Gastroesophageal sphincter (tissue), 4 donors: ENCODE measurements around the gene ADAM23. TPM values are rescaled to one million over a fixed set of nuclear protein-coding genes. Genes with fewer than 3 reads are reported as not detected.

ENCODE experiments used
- ATAC-seq: fragments of 150-250 bp; one replicate; pipeline ENCODE4 v1.9.1; 2016; ENCODE audit warnings: mild to moderate bottlenecking, moderate library complexity
- H3K27ac ChIP-seq, 4 donors: fragments of 200-600 bp; sonication (generic) in 3 of 4; 1 replicate in 3 of 4; 2 replicates in 1 of 4; pipeline ENCODE4 v1.5.1; 2016 to 2019
- H3K27me3 ChIP-seq: fragments of 200-600 bp; sonication (generic); one replicate; pipeline ENCODE4 v1.5.1; 2019
- H3K36me3 ChIP-seq, 2 donors: fragments of 200-600 bp; sonication (generic); one replicate each; pipeline ENCODE4 v1.5.1; 2019; ENCODE audit warnings: control low read depth in 1 of 2
- H3K4me1 ChIP-seq, 3 donors: fragments of 200-600 bp; sonication (generic); 1 replicate in 2 of 3; 2 replicates in 1 of 3; pipeline ENCODE4 v1.5.1; 2016 to 2019; ENCODE audit warnings: control low read depth in 2 of 3
- H3K4me3 ChIP-seq, 2 donors: fragments of 200-600 bp; sonication (generic); one replicate each; pipeline ENCODE4 v1.5.1; 2019; ENCODE audit warnings: mild to moderate bottlenecking in 1 of 2, moderate library complexity in 1 of 2
- H3K9me3 ChIP-seq, 3 donors: fragments of 200-600 bp; sonication (generic); one replicate each; pipeline ENCODE4 v1.5.1; 2017 to 2019; ENCODE audit warnings: control low read depth in 2 of 3
- EP300 ChIP-seq: sonication (generic); formaldehyde crosslinking; IDR thresholded peaks from one replicate; pipeline ENCODE4 v1.6.1; 2017; ENCODE audit warnings: antibody characterized with exemption, mild to moderate bottlenecking
- POLR2A ChIP-seq, 2 donors: fragments of 450-650 bp; IDR thresholded peaks; one replicate each; pipeline ENCODE4 v1.6.1; 2017; ENCODE audit warnings: antibody characterized with exemption in 2 of 2, mild to moderate bottlenecking in 2 of 2, moderate library complexity in 1 of 2
- POLR2AphosphoS5 ChIP-seq: sonication (generic); formaldehyde crosslinking; IDR thresholded peaks from one replicate; pipeline ENCODE4 v1.6.1; 2017; ENCODE audit warnings: antibody characterized with exemption
- WGBS, 2 donors: methylation state at CpG; one replicate each; pipeline ENCODE4 v1.1.5; 2018; ENCODE audit warnings: low coverage in 1 of 2; 5-methylcytosine and 5-hydroxymethylcytosine counted together
- total RNA-seq, 4 donors: library from RNA; depleted of rRNA; stranded (reverse); fragments of >200 nt; gene quantifications; one replicate each; pipeline ENCODE4 v1.1.0, GENCODE V29; 2016
- TF ChIP-seq, protein P1 (sequence below), 4 experiments: fragments of 200-600 bp in 2 of 4; fragments of 450-650 bp in 2 of 4; sonication (generic) in 1 of 4; IDR thresholded peaks; one replicate each; pipeline ENCODE4 v1.5.1; 2017 to 2019; ENCODE audit warnings: antibody characterized with exemption in 4 of 4, mild to moderate bottlenecking in 2 of 4, moderate library complexity in 2 of 4

ADAM23 gene
- total RNA-seq, 4 donors from 2014 or later = 2.4 to 4.0 (median 3.5) TPM

DNA sequence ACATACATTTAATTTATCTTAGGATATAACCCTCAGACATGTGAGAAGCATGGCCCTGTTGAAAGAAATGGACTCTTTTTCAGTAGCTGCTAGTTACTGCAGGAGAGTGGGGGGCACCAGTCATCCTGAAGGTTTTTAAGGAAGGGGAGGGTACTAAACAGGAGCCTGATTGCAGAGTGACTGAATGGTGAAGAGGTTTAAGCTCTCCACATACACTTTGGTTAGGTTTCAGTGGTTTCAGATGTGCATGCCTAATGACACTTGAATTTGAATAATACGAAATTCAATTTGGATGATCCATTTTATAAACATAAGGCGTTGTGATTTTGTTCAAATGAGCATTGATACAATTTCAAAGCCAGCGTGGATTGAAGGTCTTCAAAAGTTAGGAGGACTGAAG, 188.0 kb downstream of the ADAM23 start:
- WGBS, 2 donors = 65 to 80% methylated on average over 3 of the region's 3 CpGs
- no peaks in the 10 kb centered on the region for H3K36me3 ChIP-seq
- TF ChIP-seq EP300 (no peak), POLR2AphosphoS5 (no peak), POLR2A (IDR thresholded peaks at IDR 0.05) (no peak)
- TF ChIP-seq, protein P1, sequence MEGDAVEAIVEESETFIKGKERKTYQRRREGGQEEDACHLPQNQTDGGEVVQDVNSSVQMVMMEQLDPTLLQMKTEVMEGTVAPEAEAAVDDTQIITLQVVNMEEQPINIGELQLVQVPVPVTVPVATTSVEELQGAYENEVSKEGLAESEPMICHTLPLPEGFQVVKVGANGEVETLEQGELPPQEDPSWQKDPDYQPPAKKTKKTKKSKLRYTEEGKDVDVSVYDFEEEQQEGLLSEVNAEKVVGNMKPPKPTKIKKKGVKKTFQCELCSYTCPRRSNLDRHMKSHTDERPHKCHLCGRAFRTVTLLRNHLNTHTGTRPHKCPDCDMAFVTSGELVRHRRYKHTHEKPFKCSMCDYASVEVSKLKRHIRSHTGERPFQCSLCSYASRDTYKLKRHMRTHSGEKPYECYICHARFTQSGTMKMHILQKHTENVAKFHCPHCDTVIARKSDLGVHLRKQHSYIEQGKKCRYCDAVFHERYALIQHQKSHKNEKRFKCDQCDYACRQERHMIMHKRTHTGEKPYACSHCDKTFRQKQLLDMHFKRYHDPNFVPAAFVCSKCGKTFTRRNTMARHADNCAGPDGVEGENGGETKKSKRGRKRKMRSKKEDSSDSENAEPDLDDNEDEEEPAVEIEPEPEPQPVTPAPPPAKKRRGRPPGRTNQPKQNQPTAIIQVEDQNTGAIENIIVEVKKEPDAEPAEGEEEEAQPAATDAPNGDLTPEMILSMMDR (IDR thresholded peaks at IDR 0.05) = no peak

DNA sequence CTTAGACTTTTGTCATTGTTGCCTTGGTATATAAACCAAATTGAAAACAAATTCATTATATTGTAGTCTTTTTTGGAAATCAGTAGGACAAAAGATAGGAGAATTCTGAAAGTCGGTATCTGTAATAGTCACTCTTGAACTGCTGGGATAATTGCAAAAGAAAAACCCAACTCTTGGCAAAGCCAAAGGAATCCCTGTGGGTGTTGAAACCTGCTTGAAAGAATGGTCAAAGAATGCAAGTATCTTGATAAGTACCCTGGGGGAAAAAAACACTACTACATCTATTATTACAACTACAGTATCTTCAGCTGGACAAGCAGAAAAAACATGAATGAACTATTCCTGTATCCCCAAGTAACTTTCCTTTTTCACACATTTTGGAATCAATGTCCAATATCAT, 191.7 kb downstream of the ADAM23 start:
- no peak overlapping the region for H3K27ac ChIP-seq
- WGBS, 2 donors = 82 to 83% methylated on average over 1 of the region's 1 CpG
- no peaks in the 10 kb centered on the region for H3K9me3 ChIP-seq
- no peak for ATAC-seq
- H3K27me3 ChIP-seq = peaks cover 12% of the 10 kb centered on the region
- TF ChIP-seq EP300 (no peak), POLR2AphosphoS5 (no peak), POLR2A (IDR thresholded peaks at IDR 0.05) (no peak)
- TF ChIP-seq, protein P1 (IDR thresholded peaks at IDR 0.05) = no peak
- H3K4me3 ChIP-seq = no peak overlapping the region
- no peaks in the 10 kb centered on the region for H3K36me3 ChIP-seq
- H3K4me1 ChIP-seq = no peaks in the 10 kb centered on the region

More for the DNA sequence above, 188.0 kb downstream of the ADAM23 start:
- Histone ChIP-seq H3K4me1 (no peaks in the 10 kb centered on the region), H3K27ac (no peak overlapping the region), H3K9me3 (no peaks in the 10 kb centered on the region), H3K4me3 (no peak overlapping the region), H3K27me3 (peaks cover 17% of the 10 kb centered on the region)
- no peak for ATAC-seq

GRCh38 chr2:206639636-206640035, 196.3 kb downstream of the ADAM23 start:
- no peaks in the 10 kb centered on the region for H3K36me3 ChIP-seq
- H3K4me3 ChIP-seq = no peak overlapping the region
- no peak overlapping the region for H3K27ac ChIP-seq
- WGBS, 2 donors = 23 to 30% methylated on average over 2 of the region's 2 CpGs
- no peak for TF ChIP-seq POLR2AphosphoS5
- TF ChIP-seq EP300 = no peak
- no peak for TF ChIP-seq POLR2A (IDR thresholded peaks at IDR 0.05)
- TF ChIP-seq, protein P1 (IDR thresholded peaks at IDR 0.05) = no peak
- no peaks in the 10 kb centered on the region for H3K9me3 ChIP-seq
- ATAC-seq = no peak
- peaks cover 0 to 7% (median 0%) of the 10 kb centered on the region in 3 donors for H3K4me1 ChIP-seq
- H3K27me3 ChIP-seq = peaks cover 47% of the 10 kb centered on the region

DNA sequence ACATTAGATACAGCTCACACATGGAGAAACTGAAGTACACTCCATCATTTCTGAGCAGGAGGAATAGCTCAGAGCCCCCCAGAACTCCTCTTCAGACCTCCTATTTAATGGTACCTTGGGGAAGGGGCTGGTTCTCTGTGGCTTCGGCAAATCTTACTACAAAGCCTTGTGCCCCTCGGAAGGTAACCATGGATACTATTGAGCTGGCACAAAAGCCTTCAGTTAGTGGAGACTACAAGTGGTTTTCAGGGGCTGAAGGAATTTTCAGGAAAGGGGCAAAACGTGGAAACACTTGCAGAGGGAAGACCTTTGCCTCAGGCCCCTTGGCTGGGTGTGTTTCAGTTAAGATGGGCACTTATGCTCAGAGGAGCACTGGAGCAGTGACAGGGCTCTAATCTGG, 197.9 kb downstream of the ADAM23 start:
- 17 to 35% methylated on average over 1 to 2 of the region's 3 CpGs for WGBS, 2 donors
- no peaks in the 10 kb centered on the region for H3K36me3 ChIP-seq
- peaks cover 51% of the 10 kb centered on the region for H3K27me3 ChIP-seq
- no peak overlapping the region for H3K27ac ChIP-seq
- H3K9me3 ChIP-seq = no peaks in the 10 kb centered on the region
- no peak for ATAC-seq
- no peak for TF ChIP-seq POLR2AphosphoS5
- no peak for TF ChIP-seq EP300
- H3K4me3 ChIP-seq = no peak overlapping the region
- peaks cover 0 to 7% (median 0%) of the 10 kb centered on the region in 3 donors for H3K4me1 ChIP-seq

DNA sequence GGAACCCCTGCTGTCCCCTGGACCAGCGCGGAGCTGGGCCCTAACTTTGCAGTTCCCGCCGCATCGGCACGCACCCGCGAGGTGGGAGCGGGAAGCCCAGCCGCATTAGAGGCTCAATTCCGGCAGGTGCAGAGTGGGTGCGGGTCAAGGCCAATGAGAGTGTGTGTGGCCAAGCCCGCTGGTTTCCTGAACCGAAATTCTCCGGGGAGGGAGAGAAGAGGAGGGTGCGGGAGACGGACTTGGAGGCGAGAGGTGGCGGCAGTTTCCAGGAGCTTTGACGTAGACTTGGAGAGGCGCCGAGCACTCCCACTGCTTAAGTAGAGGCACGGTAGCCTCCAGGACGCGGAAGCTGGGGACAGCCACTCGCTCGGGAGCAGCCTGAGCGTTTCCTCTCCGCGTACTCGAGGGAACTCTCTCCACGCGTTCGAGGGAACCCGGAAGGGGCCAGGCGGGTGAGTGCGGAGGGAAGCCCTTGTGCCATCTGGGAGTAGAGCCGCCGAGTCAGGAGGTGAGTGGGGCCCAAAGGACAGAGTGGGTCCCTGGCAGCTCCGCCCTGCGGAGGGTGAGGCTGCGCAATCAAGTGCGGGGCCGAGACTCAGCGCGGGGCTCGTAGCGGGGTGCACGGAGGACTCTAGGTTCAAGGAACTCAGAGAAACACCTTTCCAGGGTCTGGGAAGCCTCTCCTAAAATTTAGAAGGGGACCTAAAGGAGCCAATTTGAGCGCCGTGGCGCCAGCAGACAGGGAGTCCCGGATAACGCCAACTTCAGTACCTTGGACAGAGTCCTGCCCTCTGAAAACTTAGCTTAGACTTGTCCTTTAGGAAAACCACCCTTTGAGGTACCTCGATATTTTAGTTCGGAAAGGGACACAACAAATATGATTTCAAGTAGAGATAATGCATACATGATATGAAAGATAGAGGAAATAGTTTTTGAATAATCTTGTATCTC, 199.0 kb downstream of the ADAM23 start, which contains the start of gene FAM237A:
Gene FAM237A (plus strand): TSS at position 413 of the 951 bp plus-strand sequence. CDS start 1,750 bp downstream, outside the sequence.
- no peak for ATAC-seq
- TF ChIP-seq, protein P1 (IDR thresholded peaks at IDR 0.05) = no peak
- TF ChIP-seq POLR2AphosphoS5 (no peak), EP300 (no peak), POLR2A (IDR thresholded peaks at IDR 0.05) (no peak)
- Histone ChIP-seq H3K27me3 (peaks cover 51% of the 10 kb centered on the region), H3K4me3 (no peak within 1 kb of the TSS), H3K4me1 (peaks cover 0 to 7% (median 0%) of the 10 kb centered on the region in 3 donors), H3K27ac (no peak within 1 kb of the TSS), H3K36me3 (no peaks in the 10 kb centered on the region), H3K9me3 (no peaks in the 10 kb centered on the region)
- 4 to 5% methylated on average over 16 to 19 of the region's 56 CpGs for WGBS, 2 donors
